Inflammatory macrophage treated with lipopolysaccharide for 1 hour (primary cell): ENCODE measurements around the gene TOMM40.
A peak's percentile ranks its signal among the peaks of the same experiment; 100 is the strongest.
"Not testable (repeated sequence)": the region's sequence is repeated elsewhere in the genome, so short reads cannot be mapped to it uniquely, and the experiment has no call there.

ENCODE experiments used
- DNase-seq, 2 donors: peaks; one replicate each; pipeline ENCODE4 v3.0.0-alpha.2; 2020 to 2022

Gene TOMM40

GRCh38 chr19:44872661-44873060 lies 18.4 kb upstream of the TOMM40 start:
- DNase-seq: no peak

- DNase-seq: no peak
These were observed 16.7 kb upstream of the TOMM40 start for GRCh38 chr19:44874317-44874716.

DNA sequence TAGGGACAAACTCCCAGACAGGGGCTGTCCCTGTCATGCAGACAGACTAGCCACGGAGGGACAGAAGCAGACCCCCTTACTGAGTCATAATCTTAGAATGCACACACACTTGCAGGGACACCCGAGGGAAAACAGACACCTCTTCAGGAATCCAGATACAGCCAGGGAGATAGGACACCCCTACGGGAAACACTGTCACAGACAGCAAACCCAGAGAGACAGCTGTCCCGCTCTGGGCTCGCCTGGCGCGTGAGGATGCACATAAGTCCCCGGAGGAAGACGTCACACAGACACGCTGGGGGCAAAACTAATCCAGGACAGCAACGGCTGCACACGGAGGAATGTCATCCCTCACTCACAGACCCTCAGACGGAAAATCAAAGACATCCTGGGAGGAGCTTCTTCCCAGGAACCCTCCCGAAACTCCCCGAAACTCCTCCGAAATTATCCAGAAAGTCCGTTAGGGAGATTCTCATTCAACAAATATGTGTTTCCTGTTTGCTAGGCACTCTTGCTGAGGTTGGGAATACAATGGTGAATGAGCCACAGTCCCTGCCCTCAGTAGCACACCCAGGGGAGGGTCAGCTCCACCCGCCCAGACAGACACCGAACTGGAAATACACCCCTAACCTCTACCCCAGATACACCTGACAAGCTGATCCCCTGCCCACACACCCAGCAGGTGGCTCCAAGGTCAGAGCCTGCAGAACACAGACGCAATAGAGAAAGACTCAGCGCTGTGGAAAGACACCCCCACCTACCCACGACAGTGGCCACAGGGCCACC lies 15.2 kb upstream of the TOMM40 start:
- no peak for DNase-seq

- DNase-seq: no peak
These were observed 14.0 kb upstream of the TOMM40 start for GRCh38 chr19:44876930-44877535.

GRCh38 chr19:44878120-44878865 lies 12.8 kb upstream of the TOMM40 start:
- DNase-seq: no peak

- DNase-seq: no peak
These were observed 11.6 kb upstream of the TOMM40 start for GRCh38 chr19:44879309-44880065.

DNA sequence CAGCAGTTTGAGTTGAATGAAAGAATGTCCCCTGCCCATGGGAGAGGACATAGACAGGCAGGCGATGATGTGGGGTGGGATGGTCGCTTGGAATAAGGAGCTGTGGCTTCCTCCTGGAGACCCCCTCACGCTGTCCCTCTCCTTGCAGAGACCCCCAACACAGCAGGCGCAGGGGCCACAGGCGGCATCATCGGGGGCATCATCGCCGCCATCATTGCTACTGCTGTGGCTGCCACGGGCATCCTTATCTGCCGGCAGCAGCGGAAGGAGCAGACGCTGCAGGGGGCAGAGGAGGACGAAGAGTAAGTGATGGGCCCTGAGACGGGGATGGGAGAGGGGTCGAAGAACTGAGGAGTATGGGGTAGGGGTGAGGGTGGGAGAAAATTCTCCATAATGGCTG lies 9.0 kb upstream of the TOMM40 start:
- no peak for DNase-seq

- not testable (repeated sequence) for DNase-seq
These were observed 8.2 kb upstream of the TOMM40 start for GRCh38 chr19:44882619-44883397.

DNA sequence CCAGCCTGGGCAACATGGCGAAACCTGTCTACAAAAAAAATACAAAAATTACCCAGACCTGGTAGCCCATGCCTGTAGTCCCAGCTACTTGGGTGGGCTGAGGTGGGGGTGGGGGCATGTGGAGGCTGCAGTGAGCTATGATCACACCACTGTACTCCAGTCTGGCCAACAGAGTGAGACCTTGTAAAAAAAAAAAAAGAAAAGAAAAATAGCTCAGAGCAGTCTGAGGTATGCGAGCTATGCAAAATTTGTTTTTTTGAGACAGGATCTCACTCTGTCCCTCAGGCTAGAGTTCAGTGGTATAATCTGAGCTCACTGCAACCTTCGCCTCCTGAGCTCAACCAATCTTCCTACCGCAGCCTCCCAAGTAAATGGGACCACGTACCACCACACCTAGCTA lies 7.1 kb upstream of the TOMM40 start:
- DNase-seq: no peak

DNA sequence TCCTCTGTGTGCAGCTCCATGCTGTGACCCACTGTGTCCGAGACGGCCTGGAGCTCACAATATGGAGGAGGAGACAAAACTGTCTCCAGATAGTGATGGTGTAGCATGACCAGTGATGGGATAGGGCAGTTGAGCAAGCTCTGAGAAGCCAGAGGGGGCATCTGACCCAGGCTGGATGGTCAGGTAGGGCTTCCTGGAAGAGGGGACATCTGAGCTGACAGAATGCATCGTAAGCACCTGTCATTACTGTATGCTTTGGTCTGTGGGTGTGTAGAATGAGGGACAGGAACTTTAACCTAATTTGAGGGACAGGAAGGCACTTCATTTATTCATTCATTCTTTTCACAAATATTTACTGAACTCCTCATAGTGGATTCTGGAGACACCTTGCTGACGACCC lies 6.5 kb upstream of the TOMM40 start:
- no peak for DNase-seq

GRCh38 chr19:44886141-44886540 lies 4.9 kb upstream of the TOMM40 start:
- no peak for DNase-seq

DNA sequence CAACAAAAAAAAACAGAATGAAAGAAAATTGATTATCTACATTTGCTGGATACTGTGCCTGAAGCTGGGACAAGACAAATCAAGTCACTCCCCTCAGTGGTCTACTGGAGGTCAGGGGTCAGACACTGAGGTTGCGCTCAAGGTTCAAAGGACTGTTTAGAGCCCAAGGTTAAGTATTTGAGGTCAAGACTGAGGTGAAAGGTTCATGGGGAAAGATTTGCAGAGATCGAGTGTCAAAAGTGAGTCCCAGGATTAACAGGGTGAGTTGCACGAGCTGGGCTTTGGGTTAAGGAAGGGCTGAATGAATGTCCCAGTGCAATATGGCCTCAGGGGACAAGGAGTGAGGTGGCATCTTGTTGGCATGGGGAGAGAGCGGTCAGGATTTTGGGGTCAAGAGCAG lies 3.4 kb upstream of the TOMM40 start:
- no peak for DNase-seq

DNA sequence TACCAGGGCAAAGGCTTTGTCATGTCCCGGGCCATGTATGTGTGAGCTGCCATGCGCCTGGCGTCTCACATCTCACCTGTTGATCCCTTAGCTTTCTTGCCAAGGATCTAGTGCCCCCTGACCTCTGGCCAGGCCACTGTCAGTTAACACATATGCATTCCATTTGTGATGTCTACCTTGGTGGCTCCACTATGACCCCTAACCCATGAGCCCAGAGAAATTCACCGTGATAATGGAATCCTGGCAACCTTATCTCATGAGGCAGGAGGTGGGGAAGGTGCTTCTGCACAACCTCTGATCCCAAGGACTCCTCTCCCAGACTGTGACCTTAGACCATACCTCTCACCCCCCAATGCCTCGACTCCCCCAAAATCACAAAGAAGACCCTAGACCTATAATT lies 2.7 kb upstream of the TOMM40 start:
- DNase-seq: not testable (repeated sequence)

DNA sequence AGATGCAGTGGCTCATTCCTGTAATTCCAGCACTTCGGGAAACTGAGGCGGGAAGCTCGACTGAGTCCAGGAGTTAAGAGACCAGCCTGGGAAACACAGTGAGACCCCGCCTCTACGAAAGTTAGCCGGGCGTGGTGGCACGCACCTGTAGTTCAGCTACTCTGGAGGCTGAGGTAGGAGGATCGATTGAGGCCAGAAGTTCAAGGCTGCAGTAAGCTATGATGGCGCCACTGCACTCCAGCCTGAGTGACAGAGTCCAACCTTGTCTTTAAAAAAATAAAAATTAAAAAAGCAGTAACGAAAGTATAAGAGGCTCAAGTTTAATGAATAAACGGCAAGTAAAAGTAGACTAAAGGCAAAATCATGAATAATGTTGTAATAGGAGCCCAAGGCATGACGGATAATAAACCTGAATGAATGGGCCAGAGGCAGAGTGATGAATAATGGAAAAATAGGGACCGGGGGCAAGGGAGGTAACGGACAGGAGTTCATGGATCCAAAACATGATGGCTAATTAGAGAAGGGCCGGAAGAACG lies 1.2 kb upstream of the TOMM40 start:
- DNase-seq: no peak

DNA sequence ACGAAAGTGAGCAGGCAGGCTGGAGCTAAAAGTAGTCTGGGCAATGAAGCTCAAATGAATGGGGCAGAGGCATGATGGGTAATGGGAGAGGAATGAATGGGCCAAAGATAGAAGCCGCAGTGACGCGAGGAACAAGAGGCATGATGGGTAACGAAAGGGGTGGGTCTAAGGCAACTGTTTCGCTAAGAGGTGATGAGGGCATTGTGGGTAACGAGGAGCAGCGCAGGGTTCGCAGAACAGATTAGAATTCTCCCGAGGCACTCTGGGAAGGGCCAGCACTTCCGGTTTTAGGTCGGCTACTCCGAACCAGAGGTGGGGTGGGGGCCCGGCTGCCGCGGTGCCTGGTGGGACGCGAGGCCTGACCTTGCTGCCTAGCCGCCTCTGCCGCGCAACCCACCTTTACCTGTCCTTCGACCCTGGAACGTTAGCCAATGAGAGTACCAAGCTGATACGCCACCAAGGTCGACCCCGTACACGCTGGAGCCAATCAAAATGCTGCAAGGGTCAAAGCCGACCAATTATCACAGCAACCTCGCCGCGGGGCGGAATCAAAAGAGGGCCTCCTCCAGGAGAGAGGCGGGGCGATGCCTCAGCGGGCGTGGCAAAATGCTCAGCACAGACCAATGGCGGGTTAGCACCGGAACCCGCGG lies 563 bp upstream of the TOMM40 start:
- peak; percentile 96 to 100 for DNase-seq

- DNase-seq: no peak
These were observed 1.9 kb downstream of the TOMM40 start for GRCh38 chr19:44892932-44893331.

GRCh38 chr19:44893332-44894051 lies 2.4 kb downstream of the TOMM40 start:
- DNase-seq: no peak

DNA sequence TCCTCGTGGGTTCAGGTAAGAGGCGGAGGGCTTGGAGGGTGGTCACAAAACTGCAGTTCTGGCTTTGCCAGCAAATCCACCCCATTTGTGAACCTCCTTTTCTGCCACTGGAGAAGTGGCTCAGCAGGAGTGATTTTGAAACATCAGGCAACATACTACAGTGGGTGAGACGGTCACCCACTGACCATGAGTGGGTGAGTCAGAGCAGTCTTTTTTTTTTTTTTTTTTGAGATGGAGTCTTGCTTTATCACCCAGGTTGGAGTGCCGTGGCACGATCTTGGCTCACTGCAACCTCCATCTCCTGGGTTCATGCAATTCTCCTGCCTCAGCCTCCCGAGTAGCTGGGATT lies 3.0 kb downstream of the TOMM40 start:
- DNase-seq: peak; percentile 29 to 79

GRCh38 chr19:44894946-44895345 lies 3.9 kb downstream of the TOMM40 start:
- no peak for DNase-seq

GRCh38 chr19:44897835-44898234 lies 6.8 kb downstream of the TOMM40 start:
- no peak for DNase-seq
